Left ventricle myocardium superior (tissue), 1 donor: ENCODE data around the gene PPP1R1C. TPM values are rescaled to one million over a fixed set of nuclear protein-coding genes. Genes with fewer than 3 reads are reported as not detected.
"Not testable (repeated sequence)": the region's sequence is repeated elsewhere in the genome, so short reads cannot be mapped to it uniquely, and the experiment has no call there.

Source experiments
- ATAC-seq: fragments of 200-7000 bp; cut with Tn5 transposase; one replicate; pipeline ENCODE4 v1.9.1; 2020; ENCODE audit warnings: mild to moderate bottlenecking, moderate library complexity
- DNase-seq: peaks from one replicate; pipeline ENCODE4 v3.0.0-alpha.2; 2020
- intact Hi-C: fragments of 100-400 bp; cut with micrococcal nuclease; formaldehyde crosslinking; loops from one replicate; pipeline ENCODE4 v1.11.0; 2022
- long read RNA-seq: library from polyadenylated mRNA; unstranded; transcript quantifications from one replicate; pipeline ENCODE4 v2.0.0, GENCODE V29; 2021
- total RNA-seq: library from RNA; stranded (reverse); fragmentation: NEBNext Ultra II Directional; extraction: Animal tissue kit (Norgen Biotek cat#: 25700); gene quantifications from one replicate; pipeline ENCODE4 v1.2.1, GENCODE V29; 2021
- donor health status: DM: no; HTN: yes; CAD: no; lungs with severe emphysema.

The PPP1R1C gene
- 25.2 TPM for total RNA-seq
- long read RNA-seq, transcript PPP1R1C-202 (6 exons, 3,004 nt): major isoform, 22 of 25 reads
- long read RNA-seq, partial matches to known transcripts: 2 of 25 reads
- long read RNA-seq, other reads (novel, unspliced or antisense): 1 of 25 reads

DNA sequence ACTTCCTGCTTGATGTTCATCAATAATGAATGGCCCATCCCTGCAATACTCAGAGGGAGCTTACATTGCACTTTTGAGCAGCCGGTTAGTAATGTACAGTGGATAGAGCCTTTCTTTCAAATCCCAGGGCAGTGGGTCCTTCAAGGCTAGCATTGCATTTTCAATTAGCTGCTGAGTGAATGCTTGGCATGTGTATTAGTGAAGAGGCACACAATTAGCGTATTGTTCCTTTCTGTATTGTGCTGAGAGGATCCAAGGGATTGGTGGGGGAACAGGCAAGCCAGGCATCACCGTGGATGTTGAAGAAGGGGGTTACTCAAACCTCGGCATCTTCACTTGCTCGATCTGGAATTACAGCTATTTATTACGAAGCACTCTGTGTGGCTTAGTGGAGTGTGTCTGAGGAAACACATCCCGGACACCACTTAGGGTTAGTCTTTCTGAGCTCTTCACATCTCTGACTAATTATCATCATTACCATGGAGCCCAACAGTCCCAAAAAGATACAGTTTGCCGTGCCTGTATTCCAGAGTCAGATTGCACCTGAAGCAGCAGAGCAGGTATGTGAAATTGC lies at the start of gene PPP1R1C:
PPP1R1C (plus strand) TSS at position 222 of the 574 bp plus-strand sequence; CDS start at position 480, 258 bp downstream.
- DNase-seq: no peak
- ATAC-seq: peak; percentile 61
- intact Hi-C loops: no loop called here

DNA sequence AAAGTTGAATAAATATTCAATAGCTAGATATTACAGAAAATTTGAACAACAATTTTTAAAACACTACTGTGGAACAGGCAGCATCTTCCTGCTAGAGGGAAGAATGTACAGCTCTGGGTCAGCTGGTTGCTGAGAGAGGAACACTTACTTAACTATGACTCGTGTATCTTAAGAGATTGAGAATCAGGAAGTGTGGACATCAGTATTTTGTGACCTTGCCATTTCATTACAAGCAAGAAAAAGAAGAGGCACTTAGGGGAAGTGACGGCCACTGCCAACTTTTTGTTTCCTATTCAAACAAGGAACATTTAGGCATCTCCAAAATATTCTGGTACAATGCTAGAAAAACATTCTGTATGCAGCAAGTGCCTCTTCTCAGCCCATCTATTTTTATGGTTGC lies 48.2 kb upstream of the PPP1R1C start:
- no peak for DNase-seq
- peak; percentile 41 for ATAC-seq
- intact Hi-C loops: no loop called here

DNA sequence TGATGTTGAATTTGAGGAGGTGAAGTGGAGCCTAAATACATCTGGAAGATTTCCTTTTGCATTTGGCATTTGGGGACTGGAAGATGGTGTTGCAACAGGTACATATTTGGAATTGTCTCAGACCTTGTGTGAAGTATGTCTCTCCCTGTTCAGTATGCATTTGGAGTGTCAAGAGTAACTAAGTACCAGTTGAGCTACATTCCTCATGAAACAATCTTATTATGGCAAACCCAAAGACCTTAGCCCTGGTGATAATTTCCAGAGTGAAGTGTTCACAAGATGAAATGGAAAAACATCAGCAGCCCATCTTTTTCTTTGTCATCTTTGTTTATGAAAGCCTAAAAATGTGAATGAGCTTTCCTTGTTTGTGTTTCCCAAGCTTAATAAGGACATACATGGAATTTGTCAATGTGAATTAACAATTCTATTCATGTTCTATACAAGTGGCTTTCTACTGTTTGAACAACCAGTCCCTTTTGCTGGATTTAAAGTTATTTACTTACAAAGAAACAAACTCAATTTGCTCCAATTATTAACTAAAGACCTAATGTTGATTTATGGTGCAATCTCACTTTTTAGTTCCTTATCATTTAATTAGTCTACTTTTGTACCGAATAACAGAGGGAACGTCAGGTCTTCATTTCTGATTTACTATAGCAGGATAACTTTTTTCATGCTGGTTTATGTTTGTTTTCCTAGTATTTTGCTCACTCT lies 42.1 kb upstream of the PPP1R1C start:
- intact Hi-C loops: no loop called here
- no peak for DNase-seq
- ATAC-seq: no peak

DNA sequence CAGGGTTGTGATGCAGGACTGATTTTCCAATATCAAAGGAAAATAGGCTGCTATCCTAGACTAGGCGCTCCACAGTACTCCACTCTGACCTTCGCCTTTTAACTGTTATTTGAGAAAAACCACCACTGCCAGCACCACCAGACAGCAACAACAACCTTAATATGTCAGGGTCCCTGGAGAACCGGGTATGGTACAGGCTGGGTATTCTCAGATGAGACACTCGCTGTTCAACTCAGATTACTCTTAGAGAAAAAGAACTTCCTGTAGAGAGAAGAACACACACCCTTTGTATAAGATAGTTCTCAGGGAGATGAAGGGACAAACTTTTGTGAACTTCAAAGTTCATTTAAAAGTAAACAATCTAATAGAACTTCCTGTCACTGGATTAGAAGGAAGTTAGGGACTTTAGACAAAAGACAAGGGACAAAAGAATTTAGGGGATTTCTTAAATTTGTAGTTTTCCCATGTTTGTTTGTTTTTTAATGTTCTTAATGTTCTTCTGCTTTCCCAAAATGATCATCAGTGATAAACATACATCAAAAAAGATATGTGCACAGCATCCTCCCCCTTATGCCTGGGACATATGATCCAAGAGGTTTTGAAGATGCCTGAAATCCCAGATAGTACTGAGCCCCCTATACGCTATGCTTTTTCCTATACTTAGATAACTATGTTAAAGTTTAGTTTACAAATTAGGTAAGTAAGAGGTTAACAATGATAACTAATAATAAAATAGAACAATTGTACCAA lies 41.3 kb upstream of the PPP1R1C start:
- ATAC-seq (no peak), DNase-seq (no peak)
- intact Hi-C loops: no loop called here

DNA sequence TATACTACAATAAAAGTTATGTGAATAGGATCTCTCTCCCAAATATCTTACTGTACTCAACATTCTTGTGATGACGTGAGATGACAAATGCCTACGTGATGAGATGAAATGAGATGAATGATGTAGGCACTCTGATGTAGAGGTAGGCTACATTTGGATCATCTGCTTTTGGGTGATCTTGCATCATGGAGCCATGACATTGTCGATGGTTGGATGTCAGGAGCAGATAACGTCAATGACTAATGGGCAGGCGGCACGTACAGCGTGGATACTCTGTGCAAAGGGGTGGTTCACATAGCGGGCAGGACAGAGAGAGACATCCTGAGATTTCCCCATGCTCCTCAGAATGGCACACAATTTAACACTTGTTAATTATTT lies 40.8 kb upstream of the PPP1R1C start:
- intact Hi-C loops: no loop called here
- ATAC-seq (no peak), DNase-seq (no peak)

DNA sequence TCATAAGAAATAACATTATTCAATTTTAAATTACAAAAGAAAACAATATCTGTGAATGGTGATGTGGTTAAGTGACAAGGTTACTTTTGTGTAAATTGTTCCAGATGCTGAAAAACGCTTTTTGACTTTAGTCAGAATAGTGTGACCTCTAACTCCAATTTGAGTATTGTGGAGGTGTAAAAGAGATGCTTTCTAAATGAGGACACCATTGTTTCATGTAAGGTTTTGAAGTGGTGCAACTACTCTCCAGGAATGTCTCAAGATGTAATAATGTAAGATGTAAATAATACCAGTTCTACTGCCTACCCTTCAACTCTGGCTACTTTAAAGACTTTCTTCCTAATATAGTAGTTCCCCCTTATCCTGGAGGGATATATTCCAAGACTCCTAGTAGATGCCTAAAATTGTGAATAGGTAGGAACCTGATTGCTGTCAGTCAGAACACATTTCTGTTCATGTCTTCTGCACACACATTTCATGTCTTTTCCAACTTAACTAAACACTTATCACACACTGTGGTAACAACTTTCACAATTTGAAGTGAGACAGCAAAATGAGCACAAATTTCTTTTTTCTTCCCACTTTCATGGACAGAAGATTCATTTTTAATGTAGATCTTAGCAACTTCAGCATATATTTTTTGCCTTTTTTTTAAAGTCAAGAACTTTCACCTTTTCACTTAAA lies 39.1 kb upstream of the PPP1R1C start:
- ATAC-seq (no peak), DNase-seq (no peak)
- intact Hi-C loops: no loop called here

- intact Hi-C loops: no loop called here
- DNase-seq: no peak
- ATAC-seq: no peak
Measured at GRCh38 chr2:181947273-181947672, 38.4 kb upstream of the PPP1R1C start.

GRCh38 chr2:181948227-181948626 lies 37.4 kb upstream of the PPP1R1C start:
- DNase-seq (no peak), ATAC-seq (no peak)
- intact Hi-C loops: no loop called here

- intact Hi-C loops: no loop called here
- no peak for DNase-seq
- ATAC-seq: no peak
Measured at GRCh38 chr2:181949047-181949446, 36.6 kb upstream of the PPP1R1C start.

- DNase-seq (no peak), ATAC-seq (peak; percentile 24)
- intact Hi-C loops: loop anchor here (10.0 kb wide), 1 partner anchor 208 kb away; no protein-coding TSS in a partner anchor
Measured at GRCh38 chr2:181952404-181953226, 33.0 kb upstream of the PPP1R1C start.

DNA sequence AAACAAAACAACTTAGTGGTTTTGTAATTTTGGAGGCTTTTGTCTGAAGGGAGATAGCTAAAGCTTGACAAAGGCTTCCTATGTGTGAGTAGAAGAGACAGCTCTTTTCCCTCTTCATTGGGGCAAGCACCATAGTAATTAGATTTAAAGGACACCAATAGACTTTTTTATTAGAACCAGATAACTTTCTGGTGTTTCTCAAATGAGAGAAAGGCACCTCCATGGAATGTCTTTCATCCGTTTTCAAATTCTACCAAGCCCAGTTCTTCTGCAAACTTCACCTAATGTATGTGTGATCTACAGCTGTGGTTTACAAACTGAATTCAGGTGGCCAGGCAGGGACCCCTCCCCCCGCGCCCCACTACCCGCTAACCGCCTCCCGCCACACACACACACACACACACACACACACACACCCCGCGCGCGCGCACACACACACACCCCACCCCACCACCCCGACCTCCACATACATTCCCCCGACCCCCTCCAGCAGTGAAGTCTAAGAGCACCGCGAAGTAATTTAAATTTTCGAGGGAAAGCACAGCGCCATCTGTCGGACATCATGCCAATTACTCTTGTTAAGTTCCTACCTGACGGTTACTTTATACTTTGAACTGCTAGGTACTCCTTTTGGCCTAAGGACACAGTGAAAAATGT lies 31.6 kb upstream of the PPP1R1C start:
- intact Hi-C loops: loop anchor here (10.0 kb wide), 1 partner anchor 209 kb away; no protein-coding TSS in a partner anchor
- DNase-seq (peak; percentile 44), ATAC-seq (peak; percentile 68)

DNA sequence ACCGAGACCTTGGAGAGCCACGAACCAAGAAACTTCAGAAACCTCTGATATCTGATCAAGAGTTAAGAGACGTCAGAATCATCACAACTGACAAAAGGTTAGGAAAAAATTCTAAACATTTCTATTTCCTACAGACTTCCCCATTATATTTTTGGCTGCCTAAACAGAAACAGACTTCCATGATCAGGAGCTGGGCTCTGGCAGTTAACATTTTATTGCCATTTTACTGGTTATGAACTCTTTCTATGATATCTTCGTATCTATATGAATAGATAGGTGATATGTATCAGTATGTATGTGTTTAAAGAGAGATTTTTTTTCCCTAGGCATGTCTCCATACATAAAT lies 31.1 kb upstream of the PPP1R1C start:
- no peak for DNase-seq
- no peak for ATAC-seq
- intact Hi-C loops: loop anchor here (10.0 kb wide), 1 partner anchor 210 kb away; no protein-coding TSS in a partner anchor

- intact Hi-C loops: loop anchor here (10.0 kb wide), 1 partner anchor 210 kb away; no protein-coding TSS in a partner anchor
- no peak for ATAC-seq
Measured at GRCh38 chr2:181955010-181955409, 30.6 kb upstream of the PPP1R1C start.

DNA sequence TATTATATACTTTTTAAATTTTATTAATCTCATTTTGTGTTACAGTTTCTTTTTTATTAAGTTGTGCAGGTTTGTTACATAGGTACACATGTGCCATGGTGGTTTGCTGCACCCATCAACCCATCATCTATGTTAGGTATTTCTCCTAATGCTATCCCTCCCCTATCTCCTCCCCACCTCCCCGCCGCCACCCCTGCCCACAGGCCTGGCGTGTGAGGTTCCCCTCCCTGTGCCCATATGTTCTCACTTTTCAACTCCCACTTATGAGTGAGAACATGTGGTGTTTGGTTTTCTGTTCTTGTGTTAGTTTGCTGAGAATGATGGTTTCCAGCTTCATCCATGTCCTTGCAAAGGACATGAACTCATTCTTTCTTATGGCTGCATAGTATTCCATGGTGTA lies 29.8 kb upstream of the PPP1R1C start:
- intact Hi-C loops: loop anchor here (10.0 kb wide), 1 partner anchor 211 kb away; no protein-coding TSS in a partner anchor
- not testable (repeated sequence) for DNase-seq, ATAC-seq

More at GRCh38 chr2:181955010-181955409, 30.6 kb upstream of the PPP1R1C start:
- no peak for DNase-seq

GRCh38 chr2:181957668-181958067 lies 28.0 kb upstream of the PPP1R1C start:
- intact Hi-C loops: loop anchor here (10.0 kb wide), 1 partner anchor 213 kb away; no protein-coding TSS in a partner anchor

GRCh38 chr2:181958726-181959125 lies 26.9 kb upstream of the PPP1R1C start:
- intact Hi-C loops: loop anchor here (10.0 kb wide), 1 partner anchor 214 kb away; no protein-coding TSS in a partner anchor
- no peak for ATAC-seq
- no peak for DNase-seq

More at GRCh38 chr2:181957668-181958067, 28.0 kb upstream of the PPP1R1C start:
- ATAC-seq (no peak), DNase-seq (no peak)

GRCh38 chr2:181959508-181959907 lies 26.1 kb upstream of the PPP1R1C start:
- intact Hi-C loops: loop anchor here (10.0 kb wide), 1 partner anchor 215 kb away; no protein-coding TSS in a partner anchor
- no peak for DNase-seq
- ATAC-seq: no peak

- DNase-seq, intact Hi-C loops, ATAC-seq: not testable (repeated sequence)
Measured at GRCh38 chr2:181961167-181961566, 24.5 kb upstream of the PPP1R1C start.
